Neural progenitor cell (in vitro differentiated cells): ENCODE measurements around the gene PRRG2. TPM values are rescaled to one million over a fixed set of nuclear protein-coding genes. Genes with fewer than 3 reads are reported as not detected.
A peak's percentile ranks its signal among the peaks of the same experiment; 100 is the strongest.

Source experiments
- DNase-seq: peaks from one replicate; pipeline ENCODE4 v3.0.0-alpha.2; 2016; ENCODE audit warnings: low spot score
- H2AFZ ChIP-seq: fragments of 200-600 bp; sonication (generic); replicated peaks from 2 replicates; pipeline ENCODE4 v1.6.1; 2016; ENCODE audit warnings: antibody characterized with exemption
- H3F3A ChIP-seq: fragments of 200-600 bp; sonication (generic); 2 replicates; pipeline ENCODE4 v1.6.1; 2016; ENCODE audit warnings: antibody characterized with exemption, low read depth
- H3K27ac ChIP-seq: fragments of 200-600 bp; sonication (generic); 2 replicates; pipeline ENCODE4 v1.5.1; 2016; ENCODE audit warnings: mild to moderate bottlenecking
- H3K27me3 ChIP-seq: fragments of 200-600 bp; sonication (generic); 2 replicates; pipeline ENCODE4 v1.6.1; 2016; ENCODE audit warnings: mild to moderate bottlenecking, moderate library complexity
- H3K36me3 ChIP-seq: fragments of 200-600 bp; sonication (generic); 2 replicates; pipeline ENCODE4 v1.5.1; 2016
- H3K4me1 ChIP-seq: fragments of 200-600 bp; sonication (generic); 2 replicates; pipeline ENCODE4 v1.6.1; 2016; ENCODE audit warnings: mixed run types
- H3K4me2 ChIP-seq: fragments of 200-600 bp; sonication (generic); 2 replicates; pipeline ENCODE4 v1.6.1; 2016
- H3K4me3 ChIP-seq: fragments of 200-600 bp; sonication (generic); 2 replicates; pipeline ENCODE4 v1.5.1; 2016
- H3K79me2 ChIP-seq: fragments of 200-600 bp; sonication (generic); 2 replicates; pipeline ENCODE4 v1.6.1; 2016; ENCODE audit warnings: low read depth
- H3K9ac ChIP-seq: fragments of 200-600 bp; sonication (generic); 2 replicates; pipeline ENCODE4 v1.6.1; 2016
- H3K9me3 ChIP-seq: fragments of 200-600 bp; sonication (generic); 2 replicates; pipeline ENCODE4 v1.5.1; 2016; ENCODE audit warnings: low read depth
- H4K20me1 ChIP-seq: fragments of 200-600 bp; sonication (generic); 2 replicates; pipeline ENCODE4 v1.6.1; 2016; ENCODE audit warnings: low read depth
- H3K27ac Mint-ChIP-seq: 3 replicates; pipeline ENCODE4 v1.8.0; 2021; ENCODE audit warnings: mixed read lengths
- H3K27me3 Mint-ChIP-seq: 2 replicates; pipeline ENCODE4 v1.8.0; 2022; ENCODE audit warnings: low read depth, mild to moderate bottlenecking, inconsistent platforms, moderate library complexity, mixed read lengths; ENCODE audit not compliant: insufficient read depth
- H3K36me3 Mint-ChIP-seq: 3 replicates; pipeline ENCODE4 v1.8.0; 2021; ENCODE audit warnings: mixed read lengths
- H3K4me1 Mint-ChIP-seq: 3 replicates; pipeline ENCODE4 v1.8.0; 2021; ENCODE audit warnings: mixed read lengths
- H3K4me3 Mint-ChIP-seq: 3 replicates; pipeline ENCODE4 v1.8.0; 2021; ENCODE audit warnings: mild to moderate bottlenecking, moderate library complexity, mixed read lengths
- H3K9me3 Mint-ChIP-seq: 3 replicates; pipeline ENCODE4 v1.8.0; 2020; ENCODE audit warnings: mixed read lengths
- EZH2 ChIP-seq: fragments of 200-600 bp; sonication (generic); IDR thresholded peaks from 2 replicates; pipeline ENCODE4 v1.6.1; 2017; ENCODE audit warnings: antibody characterized with exemption, mild to moderate bottlenecking, moderate library complexity
- EZH2phosphoT487 ChIP-seq: fragments of 200-600 bp; sonication (generic); IDR thresholded peaks from 2 replicates; pipeline ENCODE4 v1.6.1; 2017; ENCODE audit warnings: antibody characterized with exemption
- total RNA-seq: library from RNA; depleted of rRNA; stranded (reverse); fragments of >200 nt; gene quantifications from 2 replicates; pipeline ENCODE4 v1.2.3, GENCODE V29; 2015; ENCODE audit warnings: low replicate concordance
- TF ChIP-seq, protein P1 (sequence below): fragments of 200-600 bp; sonication (generic); IDR thresholded peaks from 2 replicates; pipeline ENCODE4 v1.5.1; 2017; ENCODE audit warnings: antibody characterized with exemption, mild to moderate bottlenecking

The PRRG2 gene
- total RNA-seq, 1 donor from 2014 or later, result 0.09 TPM

GRCh38 chr19:49574206-49574755 lies 6.8 kb upstream of the PRRG2 start:
- H3K4me3 ChIP-seq, result no peak overlapping the region
- H3K27me3 Mint-ChIP-seq, result peaks cover 4% of the 10 kb centered on the region
- DNase-seq, result no peak
- H3K4me1 ChIP-seq, result peaks cover 3% of the 10 kb centered on the region
- peaks cover 16% of the 10 kb centered on the region for H3F3A ChIP-seq
- no peak for TF ChIP-seq EZH2phosphoT487
- TF ChIP-seq EZH2, result no peak
- TF ChIP-seq, protein P1, sequence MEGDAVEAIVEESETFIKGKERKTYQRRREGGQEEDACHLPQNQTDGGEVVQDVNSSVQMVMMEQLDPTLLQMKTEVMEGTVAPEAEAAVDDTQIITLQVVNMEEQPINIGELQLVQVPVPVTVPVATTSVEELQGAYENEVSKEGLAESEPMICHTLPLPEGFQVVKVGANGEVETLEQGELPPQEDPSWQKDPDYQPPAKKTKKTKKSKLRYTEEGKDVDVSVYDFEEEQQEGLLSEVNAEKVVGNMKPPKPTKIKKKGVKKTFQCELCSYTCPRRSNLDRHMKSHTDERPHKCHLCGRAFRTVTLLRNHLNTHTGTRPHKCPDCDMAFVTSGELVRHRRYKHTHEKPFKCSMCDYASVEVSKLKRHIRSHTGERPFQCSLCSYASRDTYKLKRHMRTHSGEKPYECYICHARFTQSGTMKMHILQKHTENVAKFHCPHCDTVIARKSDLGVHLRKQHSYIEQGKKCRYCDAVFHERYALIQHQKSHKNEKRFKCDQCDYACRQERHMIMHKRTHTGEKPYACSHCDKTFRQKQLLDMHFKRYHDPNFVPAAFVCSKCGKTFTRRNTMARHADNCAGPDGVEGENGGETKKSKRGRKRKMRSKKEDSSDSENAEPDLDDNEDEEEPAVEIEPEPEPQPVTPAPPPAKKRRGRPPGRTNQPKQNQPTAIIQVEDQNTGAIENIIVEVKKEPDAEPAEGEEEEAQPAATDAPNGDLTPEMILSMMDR, result no peak
- peaks cover 85% of the 10 kb centered on the region for H3K79me2 ChIP-seq
- no peak overlapping the region for H2AFZ ChIP-seq
- H3K27ac Mint-ChIP-seq, result no peak overlapping the region
- H3K4me2 ChIP-seq, result no peak overlapping the region
- H3K9me3 ChIP-seq, result no peaks in the 10 kb centered on the region
- no peaks in the 10 kb centered on the region for H3K9me3 Mint-ChIP-seq
- H3K4me3 Mint-ChIP-seq, result no peak overlapping the region
- H3K27me3 ChIP-seq, result no peaks in the 10 kb centered on the region
- no peaks in the 10 kb centered on the region for H3K36me3 ChIP-seq
- H3K27ac ChIP-seq, result no peak overlapping the region
- peaks cover 20% of the 10 kb centered on the region for H3K4me1 Mint-ChIP-seq
- H3K9ac ChIP-seq, result no peak overlapping the region
- H4K20me1 ChIP-seq, result peaks cover 38% of the 10 kb centered on the region
- peaks cover 6% of the 10 kb centered on the region for H3K36me3 Mint-ChIP-seq

GRCh38 chr19:49579193-49579592 lies 1.9 kb upstream of the PRRG2 start:
- no peak overlapping the region for H2AFZ ChIP-seq
- peaks cover 2% of the 10 kb centered on the region for H3K27me3 Mint-ChIP-seq
- peaks cover 58% of the 10 kb centered on the region for H3K79me2 ChIP-seq
- H3K4me2 ChIP-seq, result peak overlapping the region; percentile 86
- H3K4me3 Mint-ChIP-seq, result peak overlapping the region; percentile 99
- H3K4me3 ChIP-seq, result peak overlapping the region; percentile 80
- peak overlapping the region; percentile 59 for H3K27ac Mint-ChIP-seq
- H3K9ac ChIP-seq, result peak overlapping the region; percentile 89
- H3K4me1 ChIP-seq, result peaks cover 8% of the 10 kb centered on the region
- no peak for DNase-seq
- H3K36me3 Mint-ChIP-seq, result peaks cover 3% of the 10 kb centered on the region
- no peaks in the 10 kb centered on the region for H3K27me3 ChIP-seq
- peaks cover 15% of the 10 kb centered on the region for H4K20me1 ChIP-seq
- no peak overlapping the region for H3K27ac ChIP-seq
- no peaks in the 10 kb centered on the region for H3K9me3 Mint-ChIP-seq
- TF ChIP-seq, protein P1, result no peak
- no peak for TF ChIP-seq EZH2phosphoT487
- no peaks in the 10 kb centered on the region for H3K36me3 ChIP-seq
- no peaks in the 10 kb centered on the region for H3K9me3 ChIP-seq
- peaks cover 18% of the 10 kb centered on the region for H3K4me1 Mint-ChIP-seq
- peaks cover 4% of the 10 kb centered on the region for H3F3A ChIP-seq

- Histone ChIP-seq H3K27ac (no peak overlapping the region), H3K79me2 (peaks cover 54% of the 10 kb centered on the region), H3K9me3 (no peaks in the 10 kb centered on the region), H3K27me3 (no peaks in the 10 kb centered on the region), H3K9ac (peak overlapping the region; percentile 89), H2AFZ (no peak overlapping the region), H3K4me1 (peaks cover 10% of the 10 kb centered on the region), H3F3A (peaks cover 10% of the 10 kb centered on the region), H3K4me2 (peak overlapping the region; percentile 86), H3K36me3 (no peaks in the 10 kb centered on the region), H3K4me3 (peak overlapping the region; percentile 80), H4K20me1 (peaks cover 15% of the 10 kb centered on the region)
- peaks cover 24% of the 10 kb centered on the region for H3K4me1 Mint-ChIP-seq
- H3K4me3 Mint-ChIP-seq, result peak overlapping the region; percentile 99
- TF ChIP-seq, protein P1, result no peak
- TF ChIP-seq EZH2phosphoT487, result no peak
- TF ChIP-seq EZH2, result no peak
- H3K9me3 Mint-ChIP-seq, result no peaks in the 10 kb centered on the region
- peak overlapping the region; percentile 98 for H3K27ac Mint-ChIP-seq
- H3K27me3 Mint-ChIP-seq, result peaks cover 5% of the 10 kb centered on the region
- DNase-seq, result no peak
- H3K36me3 Mint-ChIP-seq, result peaks cover 3% of the 10 kb centered on the region
These were observed 1.2 kb upstream of the PRRG2 start for GRCh38 chr19:49579947-49580263.
